NCI-H2081 (cell line): ENCODE data around the gene MUC2.

ENCODE experiments used
- DNase-seq, 2 experiments: peaks; one replicate each; lab custom pipeline; 2025; lab: John Stamatoyannopoulos, UW

Gene MUC2

DNA sequence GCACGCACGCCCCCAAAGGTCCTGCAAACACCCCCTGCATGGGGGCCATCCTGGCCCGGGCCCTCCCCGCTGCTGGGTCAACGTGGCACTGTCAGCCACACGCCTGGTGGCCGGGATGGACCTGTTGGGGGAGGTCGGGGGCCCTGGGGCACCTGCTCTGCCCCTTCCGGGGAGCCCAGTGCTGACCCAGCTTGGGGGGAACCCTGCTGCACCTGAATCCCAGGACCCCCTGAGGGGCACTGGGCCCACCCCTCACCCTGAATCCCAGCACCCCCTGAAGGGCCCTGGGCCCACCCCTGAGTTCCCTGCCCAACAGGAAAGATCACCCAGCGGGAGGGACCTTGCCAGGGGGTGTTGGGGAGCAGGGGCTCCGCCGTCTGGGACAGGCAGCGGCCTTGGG is 37.7 kb upstream of the MUC2 start:
- DNase-seq, result no peak

DNA sequence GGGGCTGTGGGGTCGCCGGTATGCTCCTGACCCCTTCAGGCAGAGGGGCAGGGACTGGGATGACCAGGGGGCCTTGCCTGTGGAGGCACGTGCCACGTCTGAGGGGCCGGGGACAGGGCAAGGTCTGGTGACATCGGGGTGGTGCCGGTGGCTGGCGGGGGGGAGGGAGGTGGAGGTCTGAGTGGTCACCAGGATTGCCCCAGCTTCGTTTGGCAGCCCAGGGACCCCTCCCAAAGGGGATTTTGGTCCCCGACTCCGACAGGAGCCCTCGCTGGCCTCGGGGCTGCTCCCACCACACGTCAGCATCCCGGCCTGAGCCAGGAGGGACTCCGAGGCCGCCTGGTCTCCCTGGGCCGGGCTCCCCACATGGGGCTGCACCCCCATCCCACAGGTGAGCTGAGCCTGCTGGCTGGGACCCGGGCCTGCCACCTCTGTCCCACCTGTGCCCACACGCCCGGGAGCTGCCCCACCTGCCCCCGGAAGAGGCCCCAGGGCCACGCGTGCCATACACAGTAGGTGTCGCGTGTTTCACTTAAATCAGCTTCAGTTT is 37.1 kb upstream of the MUC2 start:
- no peak for DNase-seq

GRCh38 chr11:1038361-1038760 is 36.3 kb upstream of the MUC2 start:
- no peak for DNase-seq

GRCh38 chr11:1038921-1039320 is 35.8 kb upstream of the MUC2 start:
- DNase-seq, result no peak

- DNase-seq, result no peak
Observed at GRCh38 chr11:1039481-1040427, 34.9 kb upstream of the MUC2 start.

- DNase-seq, result no peak
Observed at GRCh38 chr11:1040428-1041148, 34.1 kb upstream of the MUC2 start.

DNA sequence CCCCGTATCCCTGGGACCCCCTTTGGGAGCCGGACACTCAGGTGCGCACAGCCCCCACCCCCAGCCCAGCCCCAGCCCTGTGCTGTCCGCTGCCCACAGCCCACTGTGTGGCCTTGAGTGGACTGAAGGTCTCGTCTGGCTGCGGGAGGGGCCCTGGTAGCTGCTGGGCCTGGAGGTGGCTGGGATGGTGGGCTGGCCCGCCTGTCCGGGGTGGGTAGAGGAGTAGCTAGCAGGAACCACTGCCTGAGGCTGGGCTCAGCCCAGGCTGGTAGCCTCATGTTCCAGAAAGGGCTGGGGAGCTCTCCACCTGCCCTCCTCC is 33.6 kb upstream of the MUC2 start:
- DNase-seq, result no peak

GRCh38 chr11:1041471-1041870 is 33.2 kb upstream of the MUC2 start:
- DNase-seq, result no peak

DNA sequence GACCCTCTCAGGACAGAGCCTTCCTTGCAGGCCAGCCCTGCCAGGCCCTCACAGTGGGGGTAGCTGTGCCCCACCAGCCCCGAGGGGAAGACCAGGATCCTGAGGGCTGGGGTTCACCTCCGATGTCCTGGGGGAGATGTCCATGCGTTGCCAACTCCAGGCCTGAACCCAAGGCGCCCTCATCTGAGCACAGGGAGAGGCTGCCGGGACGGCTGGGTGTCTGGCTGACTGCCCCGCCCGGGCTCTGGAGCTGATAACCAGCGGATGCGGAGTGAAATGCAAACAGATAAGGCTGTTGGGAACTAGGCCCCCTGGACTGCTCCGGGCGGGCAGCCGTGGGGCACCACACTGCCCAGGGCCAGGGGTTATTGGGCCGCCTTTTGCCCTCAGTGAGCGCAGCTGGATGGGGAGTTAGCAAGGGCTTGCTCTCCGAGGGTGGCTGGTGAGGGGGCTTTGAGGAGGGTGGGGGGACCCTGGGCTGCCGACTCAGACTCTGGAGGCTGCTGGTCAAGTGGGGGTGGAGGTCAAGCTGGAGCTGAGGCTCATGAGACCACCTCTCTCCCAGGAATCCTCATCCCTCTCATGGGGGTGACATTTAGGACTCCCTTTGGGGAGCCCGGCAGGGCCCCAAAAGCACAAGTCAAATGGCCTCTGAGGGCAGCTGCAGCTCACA is 32.6 kb upstream of the MUC2 start:
- DNase-seq, result no peak

DNA sequence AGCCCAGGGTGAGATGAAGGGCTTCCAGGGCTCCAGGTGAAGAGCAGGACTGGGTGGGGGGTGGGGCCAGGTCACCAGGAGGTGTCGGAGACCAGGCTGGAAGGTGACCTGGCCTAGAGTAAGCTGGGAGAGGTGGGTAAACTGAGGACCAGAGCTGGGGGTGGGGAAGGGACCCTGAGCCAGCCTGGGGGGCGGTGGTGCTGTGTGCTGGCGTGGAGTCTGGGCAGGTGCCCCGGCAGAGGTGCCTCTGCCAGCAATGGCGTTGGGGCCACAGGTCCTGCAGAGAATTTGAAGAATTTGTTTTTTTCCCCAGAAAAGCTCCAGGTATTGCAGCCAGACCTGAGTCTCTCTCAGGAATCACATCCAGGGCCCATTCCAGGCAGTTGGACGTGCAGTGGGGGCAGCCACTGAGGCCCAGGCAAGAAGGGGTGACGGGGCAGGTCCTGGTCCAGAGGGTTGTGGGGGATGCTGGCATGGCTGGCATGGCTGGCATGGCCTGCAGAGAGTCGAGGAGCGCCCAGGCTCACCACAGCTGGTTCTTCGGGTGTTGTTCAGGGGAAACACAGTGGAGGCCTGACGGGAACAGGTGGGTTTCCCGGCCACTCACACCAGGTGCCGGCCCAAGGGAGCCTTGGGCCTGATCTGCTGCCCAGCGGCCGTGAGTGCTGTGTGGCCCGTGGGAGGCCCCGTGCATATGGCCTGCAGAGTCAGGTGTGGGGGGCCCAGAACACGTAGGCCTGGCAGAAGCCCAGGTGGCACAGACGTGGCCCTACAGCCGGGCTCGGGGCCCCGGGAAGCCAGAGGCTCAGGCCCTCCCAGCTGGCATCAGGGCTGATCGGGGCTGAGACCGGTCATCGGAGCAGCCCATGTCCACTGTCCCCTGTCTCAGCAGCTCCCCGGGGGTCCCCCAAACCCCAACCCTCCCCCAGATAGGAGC is 31.8 kb upstream of the MUC2 start:
- DNase-seq, result no peak

- DNase-seq, result no peak
Observed at GRCh38 chr11:1043563-1044096, 31.0 kb upstream of the MUC2 start.

DNA sequence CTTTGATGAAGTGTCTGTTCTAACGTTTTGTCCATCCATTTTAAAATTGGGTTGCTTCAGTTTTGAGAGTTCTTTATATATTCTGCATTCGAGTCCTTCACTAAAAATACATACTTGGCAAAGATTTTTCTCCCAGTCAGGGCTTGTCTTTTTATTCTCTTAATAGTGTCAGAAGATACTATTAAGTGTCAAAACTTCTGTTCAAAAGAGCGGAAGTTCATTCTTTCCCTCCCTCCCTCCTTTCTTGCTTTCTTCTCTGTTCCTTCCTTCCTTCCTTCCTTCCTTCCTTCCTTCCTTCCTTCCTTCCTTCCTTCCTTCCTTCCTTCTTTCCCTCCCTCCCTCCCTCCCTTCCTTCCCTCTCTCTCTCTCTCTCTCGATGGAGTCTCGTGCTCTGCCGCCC is 30.5 kb upstream of the MUC2 start:
- no peak for DNase-seq

- DNase-seq, result no peak
Observed at GRCh38 chr11:1047595-1048156, 27.0 kb upstream of the MUC2 start.

DNA sequence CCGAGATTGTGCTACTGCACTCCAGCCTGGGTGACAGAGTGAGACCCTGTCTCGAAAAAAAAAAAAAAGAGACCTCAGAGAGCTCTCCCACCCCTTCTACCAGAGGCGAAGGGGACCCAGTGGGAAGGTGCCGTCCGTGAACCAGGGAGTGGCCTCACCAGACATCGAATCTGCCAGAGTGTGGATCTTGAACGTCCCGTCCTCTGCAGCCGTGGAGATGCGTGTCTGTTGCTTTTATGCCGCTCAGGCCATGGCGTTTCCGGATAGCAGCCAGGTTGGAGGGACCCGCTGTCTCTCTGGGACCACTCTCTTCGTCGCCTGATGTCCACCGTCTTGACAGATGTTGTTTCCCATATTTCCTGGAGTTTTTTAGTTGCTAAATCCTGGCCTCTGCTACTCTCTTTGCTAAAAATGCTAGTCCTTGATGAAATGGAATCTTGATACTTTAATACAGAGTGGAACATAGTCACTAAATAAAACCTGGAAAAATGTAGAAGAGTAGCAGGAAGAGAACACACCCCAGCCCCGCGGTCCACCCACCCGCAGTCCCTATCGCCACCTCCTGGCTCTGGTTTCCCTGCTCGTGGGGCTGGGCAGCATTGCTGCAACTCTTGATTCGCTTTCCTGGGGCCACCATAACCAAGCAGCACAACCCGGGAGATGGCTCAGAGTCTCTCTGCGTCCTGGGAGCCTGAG is 26.2 kb upstream of the MUC2 start:
- DNase-seq, result no peak

DNA sequence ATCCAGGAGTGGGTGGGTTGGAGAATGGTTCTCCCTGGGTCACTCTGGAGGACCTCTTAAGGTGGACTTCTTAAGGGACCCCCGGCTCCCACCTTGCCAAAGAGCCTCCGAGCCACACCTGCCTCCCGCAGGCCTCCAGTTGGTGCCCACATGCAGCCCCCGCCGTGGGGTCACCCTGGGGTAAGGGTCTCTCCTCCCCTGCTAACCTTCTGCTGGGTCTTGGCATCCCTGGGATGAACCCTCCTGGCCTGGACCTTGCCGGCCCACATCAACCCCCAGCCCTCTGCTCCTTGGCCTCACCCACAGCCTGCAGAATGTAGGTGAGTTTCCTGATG is 25.6 kb upstream of the MUC2 start:
- no peak for DNase-seq

- DNase-seq, result peak; percentile 28 to 66
Observed at GRCh38 chr11:1049431-1049891, 25.2 kb upstream of the MUC2 start.

DNA sequence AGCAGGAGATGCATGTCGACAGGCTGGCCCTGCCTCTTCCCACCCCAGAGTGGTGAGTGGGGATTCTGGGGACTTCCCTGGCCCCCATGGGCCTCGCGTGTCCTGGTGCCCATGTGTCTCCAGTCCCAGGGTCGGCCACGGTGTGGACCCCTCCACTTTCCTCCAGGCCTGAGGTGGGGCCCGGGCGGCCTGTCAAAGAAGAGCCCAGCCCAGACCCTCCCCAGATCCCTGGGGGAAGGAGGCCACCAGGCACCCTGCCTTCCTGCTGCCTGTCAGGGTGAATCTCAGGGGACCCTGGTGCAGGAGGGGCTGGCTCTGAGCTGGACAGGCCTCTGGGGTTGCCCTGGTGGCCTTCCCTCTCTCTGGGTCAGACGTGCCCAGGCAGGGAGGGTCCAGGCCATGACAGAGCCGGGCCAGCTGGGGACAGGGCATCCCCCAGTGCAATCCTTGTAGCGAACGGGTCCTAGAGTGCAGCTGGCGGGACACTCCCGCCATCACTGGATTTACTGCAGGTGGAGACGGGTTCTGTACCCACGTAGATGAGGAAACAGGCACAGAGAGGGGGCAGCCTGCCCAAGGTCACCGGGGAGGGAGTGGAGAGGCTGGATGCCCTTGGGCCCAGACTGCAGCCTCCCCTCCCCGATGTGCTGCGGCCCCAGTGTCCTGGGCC is 24.6 kb upstream of the MUC2 start:
- DNase-seq, result no peak

GRCh38 chr11:1050581-1051355 is 23.9 kb upstream of the MUC2 start:
- DNase-seq, result peak; percentile 74 to 80
